SK-N-SH (cell line): ENCODE data around the gene MYB.

Experiments
- CTCF ChIP-seq: fragments of 200-600 bp; sonication (generic); IDR thresholded peaks from 2 replicates; pipeline ENCODE4 v1.6.1; 2017; ENCODE audit warnings: antibody characterized with exemption, mild to moderate bottlenecking, moderate library complexity
- EP300 ChIP-seq, 2 experiments: IDR thresholded peaks; 2 replicates each; pipeline versions ENCODE4 v1.4.0 to v1.6.1; 2012; ENCODE audit warnings: borderline replicate concordance in 1 of 2, low read depth in 1 of 2, low read length in 1 of 2
- FOXM1 ChIP-seq: IDR thresholded peaks from 2 replicates; pipeline ENCODE4 v1.4.0; 2012; ENCODE audit warnings: low read depth, mild to moderate bottlenecking
- MXI1 ChIP-seq: IDR thresholded peaks from 2 replicates; pipeline ENCODE4 v1.6.1; 2012; ENCODE audit warnings: mild to moderate bottlenecking, low read depth, low read length, improper control_type of control experiment
- SIN3A ChIP-seq: IDR thresholded peaks from 2 replicates; pipeline ENCODE4 v1.6.1; 2012; ENCODE audit warnings: low read depth, mild to moderate bottlenecking, low read length, moderate library complexity, borderline replicate concordance

- no peak for TF ChIP-seq MXI1
- no peak for TF ChIP-seq CTCF
- TF ChIP-seq FOXM1: no peak
- TF ChIP-seq EP300 (IDR thresholded peaks at IDR 0.05; ENCODE audit: borderline replicate concordance in 1 of 2, low read depth in 1 of 2, low read length in 1 of 2): no peak
- no peak for TF ChIP-seq SIN3A
Measured at GRCh38 chr6:135250751-135251497, 69.8 kb downstream of the MYB start.
